Gastrocnemius medialis (tissue), 4 donors: ENCODE measurements around the gene GAB2. TPM values are rescaled to one million over a fixed set of nuclear protein-coding genes. Genes with fewer than 3 reads are reported as not detected.
"Not testable (repeated sequence)": the region's sequence is repeated elsewhere in the genome, so short reads cannot be mapped to it uniquely, and the experiment has no call there.

Experiments used
- ATAC-seq, 2 donors: fragments of 150-250 bp; one replicate each; pipeline ENCODE4 v1.9.1; 2016
- DNase-seq, 2 donors: peaks; one replicate each; pipeline ENCODE4 v3.0.0-alpha.2; 2019
- H3K27ac ChIP-seq, 4 donors: fragments of 200-600 bp; sonication (generic); 1 replicate in 1 of 4; 2 replicates in 3 of 4; pipeline ENCODE4 v1.5.1; 2016 to 2018; ENCODE audit warnings: mild to moderate bottlenecking in 2 of 4, moderate library complexity in 1 of 4
- H3K27me3 ChIP-seq, 3 donors: fragments of 200-600 bp; sonication (generic) in 2 of 3; 1 replicate in 1 of 3; 2 replicates in 2 of 3; pipeline versions ENCODE4 v1.5.1 to v1.6.0; 2016 to 2019; ENCODE audit warnings: mild to moderate bottlenecking in 1 of 3, moderate library complexity in 1 of 3
- H3K36me3 ChIP-seq, 2 donors: fragments of 200-600 bp; sonication (generic) in 1 of 2; one replicate each; pipeline ENCODE4 v1.5.1; 2017 to 2018
- H3K4me1 ChIP-seq, 2 donors: fragments of 200-600 bp; sonication (generic) in 1 of 2; one replicate each; pipeline ENCODE4 v1.5.1; 2016 to 2017; ENCODE audit warnings: mild to moderate bottlenecking in 2 of 2
- H3K4me3 ChIP-seq, 4 donors: fragments of 200-600 bp; sonication (generic) in 3 of 4; 1 replicate in 1 of 4; 2 replicates in 3 of 4; pipeline ENCODE4 v1.5.1; 2016 to 2019; ENCODE audit warnings: mild to moderate bottlenecking in 2 of 4
- H3K9me3 ChIP-seq, 3 donors: fragments of 200-600 bp; sonication (generic) in 2 of 3; 1 replicate in 1 of 3; 2 replicates in 2 of 3; pipeline ENCODE4 v1.5.1; 2016 to 2019
- CTCF ChIP-seq, 5 experiments: fragments of 450-650 bp in 3 of 5; fragments of 200-600 bp in 2 of 5; sonication (generic) in 2 of 5; IDR thresholded peaks in 4 of 5; conservative IDR thresholded peaks in 1 of 5; 1 replicate in 4 of 5; 2 replicates in 1 of 5; pipeline ENCODE4 v1.5.1; 2016 to 2019; ENCODE audit warnings: antibody characterized with exemption in 5 of 5, mild to moderate bottlenecking in 3 of 5, moderate library complexity in 3 of 5
- POLR2A ChIP-seq, 2 donors: fragments of 450-650 bp; IDR thresholded peaks; one replicate each; pipeline ENCODE4 v1.6.1; 2017; ENCODE audit warnings: antibody characterized with exemption in 2 of 2, mild to moderate bottlenecking in 2 of 2, moderate library complexity in 2 of 2
- in situ Hi-C, 4 donors: fragments of 200-750 bp; cut with MboI; loops; one replicate each; pipeline versions ENCODE4 v1.15.0 to v1.8.0; 2017; ENCODE audit warnings: low sequenced_read_pairs in 4 of 4
- intact Hi-C: fragments of 100-400 bp; cut with DNase I; formaldehyde crosslinking; loops from one replicate; pipeline ENCODE4 v1.15.1; 2023; ENCODE audit warnings: low total_unique reads
- total RNA-seq, 4 donors: library from RNA; depleted of rRNA; stranded (reverse); fragments of >200 nt; gene quantifications; one replicate each; pipeline versions ENCODE4 v1.1.0 to v1.2.3, GENCODE V29; 2016

The GAB2 gene
- total RNA-seq, 4 donors from 2014 or later = 4.9 to 68.0 (median 25.8) TPM

- Histone ChIP-seq H3K36me3 (no peaks in the 10 kb centered on the region), H3K27me3 (no peaks in the 10 kb centered on the region), H3K9me3 (no peaks in the 10 kb centered on the region), H3K4me1 (no peaks in the 10 kb centered on the region), H3K27ac (no peak overlapping the region), H3K4me3 (no peak overlapping the region)
- intact Hi-C loops = no loop called here
- in situ Hi-C loops = no loop called here
- TF ChIP-seq POLR2A (IDR thresholded peaks at IDR 0.05) (no peak), CTCF (IDR thresholded peaks at IDR 0.05 in 4 of 5, conservative IDR thresholded peaks at IDR 0.05 in 1 of 5) (no peak)
- ATAC-seq (no peak), DNase-seq (no peak)
Observed at GRCh38 chr11:78180751-78181150, 236.9 kb downstream of the GAB2 start.

GRCh38 chr11:78179459-78180071 lies 238.1 kb downstream of the GAB2 start:
- TF ChIP-seq CTCF (IDR thresholded peaks at IDR 0.05 in 4 of 5, conservative IDR thresholded peaks at IDR 0.05 in 1 of 5) (no peak), POLR2A (IDR thresholded peaks at IDR 0.05) (no peak)
- no peaks in the 10 kb centered on the region for H3K27me3 ChIP-seq
- DNase-seq = peak in 1 of 2 donors; percentile 43
- intact Hi-C loops (no loop called here), in situ Hi-C loops (no loop called here)
- peak in 1 of 2 donors; percentile 72 for ATAC-seq
- H3K27ac ChIP-seq = no peak overlapping the region
- H3K4me1 ChIP-seq = no peaks in the 10 kb centered on the region
- H3K36me3 ChIP-seq = peaks cover 0 to under 1% of the 10 kb centered on the region in 2 donors
- no peak overlapping the region for H3K4me3 ChIP-seq
- H3K9me3 ChIP-seq = no peaks in the 10 kb centered on the region

GRCh38 chr11:78177216-78177615 lies 240.4 kb downstream of the GAB2 start:
- Histone ChIP-seq H3K27ac (no peak overlapping the region), H3K4me3 (no peak overlapping the region), H3K9me3 (no peaks in the 10 kb centered on the region), H3K4me1 (no peaks in the 10 kb centered on the region), H3K36me3 (peaks cover 0 to 12% of the 10 kb centered on the region in 2 donors), H3K27me3 (no peaks in the 10 kb centered on the region)
- TF ChIP-seq CTCF (IDR thresholded peaks at IDR 0.05 in 4 of 5, conservative IDR thresholded peaks at IDR 0.05 in 1 of 5) (no peak), POLR2A (IDR thresholded peaks at IDR 0.05) (no peak)
- DNase-seq (no peak), ATAC-seq (no peak)
- intact Hi-C loops = no loop called here
- in situ Hi-C loops = no loop called here

- intact Hi-C loops = no loop called here
- in situ Hi-C loops = no loop called here
- ATAC-seq = no peak
- no peak overlapping the region for H3K4me3 ChIP-seq
- H3K36me3 ChIP-seq = peaks cover 0 to 12% of the 10 kb centered on the region in 2 donors
- H3K27ac ChIP-seq = no peak overlapping the region
- no peak for TF ChIP-seq POLR2A (IDR thresholded peaks at IDR 0.05)
- no peak for TF ChIP-seq CTCF (IDR thresholded peaks at IDR 0.05 in 4 of 5, conservative IDR thresholded peaks at IDR 0.05 in 1 of 5)
- no peaks in the 10 kb centered on the region for H3K4me1 ChIP-seq
- H3K27me3 ChIP-seq = no peaks in the 10 kb centered on the region
- H3K9me3 ChIP-seq = no peaks in the 10 kb centered on the region
- no peak for DNase-seq
Observed at GRCh38 chr11:78176605-78177141, 240.9 kb downstream of the GAB2 start.

GRCh38 chr11:78175862-78176261 lies 241.8 kb downstream of the GAB2 start:
- H3K36me3 ChIP-seq = peaks cover 0 to 12% of the 10 kb centered on the region in 2 donors
- not testable (repeated sequence) for H3K27ac ChIP-seq, DNase-seq

More at GRCh38 chr11:78175862-78176261, 241.8 kb downstream of the GAB2 start:
- H3K9me3 ChIP-seq, H3K4me1 ChIP-seq, intact Hi-C loops, H3K4me3 ChIP-seq, H3K27me3 ChIP-seq, ATAC-seq, in situ Hi-C loops: not testable (repeated sequence)
